GM21717 (cell line): ENCODE results near the gene POTEJ.
A peak's percentile ranks its signal among the peaks of the same experiment; 100 is the strongest.
"Not testable (repeated sequence)": the region's sequence is repeated elsewhere in the genome, so short reads cannot be mapped to it uniquely, and the experiment has no call there.

Source experiments
- ATAC-seq: cut with Tn5 transposase; IDR thresholded peaks from one replicate; pipeline ENCODE4 v1.9.1; 2021; ENCODE audit warnings: mild to moderate bottlenecking, moderate library complexity; ENCODE audit not compliant: unreplicated experiment

POTEJ gene

GRCh38 chr2:130611140-130611539 lies at the start of gene POTEJ:
POTEJ (plus strand) TSS chr2:130611440; CDS start chr2:130611533, 93 bp downstream.
- not testable (repeated sequence) for ATAC-seq

GRCh38 chr2:130566165-130566564 lies 45.1 kb upstream of the POTEJ start:
- ATAC-seq = not testable (repeated sequence)

- not testable (repeated sequence) for ATAC-seq
Measured at GRCh38 chr2:130571929-130572328, 39.3 kb upstream of the POTEJ start.

- not testable (repeated sequence) for ATAC-seq
Measured at GRCh38 chr2:130574230-130574629, 37.0 kb upstream of the POTEJ start.

GRCh38 chr2:130576209-130576784 lies 34.9 kb upstream of the POTEJ start:
- ATAC-seq = not testable (repeated sequence)

GRCh38 chr2:130577559-130577958 lies 33.7 kb upstream of the POTEJ start:
- not testable (repeated sequence) for ATAC-seq

GRCh38 chr2:130579121-130579520 lies 32.1 kb upstream of the POTEJ start:
- not testable (repeated sequence) for ATAC-seq

- not testable (repeated sequence) for ATAC-seq
Measured at GRCh38 chr2:130581491-130581890, 29.7 kb upstream of the POTEJ start.

GRCh38 chr2:130582970-130583369 lies 28.3 kb upstream of the POTEJ start:
- not testable (repeated sequence) for ATAC-seq

- ATAC-seq = not testable (repeated sequence)
Measured at GRCh38 chr2:130583582-130583981, 27.7 kb upstream of the POTEJ start.

GRCh38 chr2:130584726-130585125 lies 26.5 kb upstream of the POTEJ start:
- ATAC-seq = not testable (repeated sequence)

- ATAC-seq = peak; percentile 82
Measured at GRCh38 chr2:130588688-130589458, 22.4 kb upstream of the POTEJ start.

GRCh38 chr2:130590170-130590841 lies 20.9 kb upstream of the POTEJ start:
- not testable (repeated sequence) for ATAC-seq

- ATAC-seq = not testable (repeated sequence)
Measured at GRCh38 chr2:130590842-130591359, 20.3 kb upstream of the POTEJ start.

GRCh38 chr2:130592791-130593414 lies 18.3 kb upstream of the POTEJ start:
- ATAC-seq = not testable (repeated sequence)

GRCh38 chr2:130594011-130594410 lies 17.2 kb upstream of the POTEJ start:
- not testable (repeated sequence) for ATAC-seq

GRCh38 chr2:130596757-130597156 lies 14.5 kb upstream of the POTEJ start:
- not testable (repeated sequence) for ATAC-seq

- not testable (repeated sequence) for ATAC-seq
Measured at GRCh38 chr2:130597994-130598393, 13.2 kb upstream of the POTEJ start.

- not testable (repeated sequence) for ATAC-seq
Measured at GRCh38 chr2:130598463-130598862, 12.8 kb upstream of the POTEJ start.

- not testable (repeated sequence) for ATAC-seq
Measured at GRCh38 chr2:130599393-130599792, 11.8 kb upstream of the POTEJ start, which contains the start of gene CFC1. CFC1 (minus strand) TSS chr2:130599575; CDS start chr2:130599287, 288 bp downstream.

GRCh38 chr2:130599926-130600325 lies 11.3 kb upstream of the POTEJ start:
- ATAC-seq = not testable (repeated sequence)
